ENCODE results near the gene GMDS.

Gene GMDS

GRCh38 chr6:2237001-2237400 is 8.4 kb downstream of the GMDS start:
- no peak for TF ChIP-seq CTCF (IDR thresholded peaks at IDR 0.05; ENCODE audit: extremely low read depth, missing control alignments)
- no peak for DNase-seq (ENCODE audit: low spot score)

GRCh38 chr6:2235777-2236495 is 9.5 kb downstream of the GMDS start:
- DNase-seq (ENCODE audit: low spot score): no peak
- no peak for TF ChIP-seq CTCF (IDR thresholded peaks at IDR 0.05; ENCODE audit: extremely low read depth, missing control alignments)

GRCh38 chr6:2232445-2232844 is 13.0 kb downstream of the GMDS start:
- peak; percentile 53 for DNase-seq (ENCODE audit: low spot score)
- no peak for TF ChIP-seq CTCF (IDR thresholded peaks at IDR 0.05; ENCODE audit: extremely low read depth, missing control alignments)

- no peak for TF ChIP-seq CTCF (IDR thresholded peaks at IDR 0.05; ENCODE audit: extremely low read depth, missing control alignments)
- DNase-seq (ENCODE audit: low spot score): no peak
Observed at GRCh38 chr6:2231438-2231837, 14.0 kb downstream of the GMDS start.

- no peak for TF ChIP-seq CTCF (IDR thresholded peaks at IDR 0.05; ENCODE audit: extremely low read depth, missing control alignments)
- peak; percentile 46 for DNase-seq (ENCODE audit: low spot score)
Observed at GRCh38 chr6:2230659-2231277, 14.6 kb downstream of the GMDS start.

- TF ChIP-seq CTCF (IDR thresholded peaks at IDR 0.05; ENCODE audit: extremely low read depth, missing control alignments): no peak
- DNase-seq (ENCODE audit: low spot score): no peak
Observed at GRCh38 chr6:2229742-2230141, 15.7 kb downstream of the GMDS start.

GRCh38 chr6:2229039-2229438 is 16.4 kb downstream of the GMDS start:
- DNase-seq (ENCODE audit: low spot score): no peak
- TF ChIP-seq CTCF (IDR thresholded peaks at IDR 0.05; ENCODE audit: extremely low read depth, missing control alignments): no peak

All from GM20000 (cell line).